Astrocyte (in vitro differentiated cells and primary cell): ENCODE results near the gene XXYLT1.

Experiments
- EZH2 ChIP-seq: IDR thresholded peaks from 2 replicates; pipeline ENCODE4 v1.6.1; 2012; ENCODE audit warnings: mild to moderate bottlenecking, low read length, inconsistent platforms; ENCODE audit not compliant: insufficient read depth
- TF ChIP-seq, protein P1 (sequence below): IDR thresholded peaks from 2 replicates; pipeline ENCODE4 v1.5.1; 2011; ENCODE audit warnings: low read depth, mild to moderate bottlenecking, inconsistent platforms, low read length, moderate library complexity; ENCODE audit not compliant: insufficient read depth

DNA sequence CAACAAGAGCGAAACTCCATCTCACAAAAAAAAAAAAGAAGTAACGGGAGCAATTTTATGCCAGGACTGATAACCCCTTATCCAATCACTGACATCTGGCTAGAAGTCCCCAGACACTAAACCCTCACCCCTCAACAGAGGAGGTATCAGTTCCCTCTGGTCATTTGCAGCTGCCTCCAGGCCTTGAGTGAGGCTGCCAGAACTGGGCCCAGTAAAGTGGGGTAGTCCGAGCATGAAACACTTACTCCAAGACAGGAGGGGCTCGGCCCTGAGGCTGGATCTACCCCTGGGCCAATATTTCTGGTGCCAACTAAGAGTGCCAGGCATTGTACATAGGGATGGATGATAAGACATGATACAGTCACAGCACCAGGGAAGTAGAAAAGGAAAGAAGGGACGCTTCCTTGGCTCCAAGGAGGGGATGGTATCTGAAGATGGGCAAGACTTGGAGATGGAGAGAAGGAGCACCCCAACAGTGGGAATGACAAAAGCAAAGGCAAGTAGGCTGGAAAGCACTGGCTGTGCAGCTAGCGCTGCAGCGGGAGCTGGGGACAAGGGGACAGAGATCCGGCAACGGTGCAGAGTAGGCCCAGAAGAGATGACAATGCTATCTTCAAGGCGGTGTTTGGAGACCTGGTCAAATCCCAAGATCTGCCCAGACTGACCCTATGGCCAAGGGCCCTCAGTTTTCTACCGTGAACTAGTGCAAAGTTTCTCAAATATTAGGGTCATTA is 2.2 kb downstream of the XXYLT1 start:
- TF ChIP-seq, protein P1, sequence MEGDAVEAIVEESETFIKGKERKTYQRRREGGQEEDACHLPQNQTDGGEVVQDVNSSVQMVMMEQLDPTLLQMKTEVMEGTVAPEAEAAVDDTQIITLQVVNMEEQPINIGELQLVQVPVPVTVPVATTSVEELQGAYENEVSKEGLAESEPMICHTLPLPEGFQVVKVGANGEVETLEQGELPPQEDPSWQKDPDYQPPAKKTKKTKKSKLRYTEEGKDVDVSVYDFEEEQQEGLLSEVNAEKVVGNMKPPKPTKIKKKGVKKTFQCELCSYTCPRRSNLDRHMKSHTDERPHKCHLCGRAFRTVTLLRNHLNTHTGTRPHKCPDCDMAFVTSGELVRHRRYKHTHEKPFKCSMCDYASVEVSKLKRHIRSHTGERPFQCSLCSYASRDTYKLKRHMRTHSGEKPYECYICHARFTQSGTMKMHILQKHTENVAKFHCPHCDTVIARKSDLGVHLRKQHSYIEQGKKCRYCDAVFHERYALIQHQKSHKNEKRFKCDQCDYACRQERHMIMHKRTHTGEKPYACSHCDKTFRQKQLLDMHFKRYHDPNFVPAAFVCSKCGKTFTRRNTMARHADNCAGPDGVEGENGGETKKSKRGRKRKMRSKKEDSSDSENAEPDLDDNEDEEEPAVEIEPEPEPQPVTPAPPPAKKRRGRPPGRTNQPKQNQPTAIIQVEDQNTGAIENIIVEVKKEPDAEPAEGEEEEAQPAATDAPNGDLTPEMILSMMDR, result no peak
- TF ChIP-seq EZH2, result no peak
